ENCODE data around the gene GPR4. TPM values are rescaled to one million over a fixed set of nuclear protein-coding genes. Genes with fewer than 3 reads are reported as not detected.

The GPR4 gene
- total RNA-seq, 4 donors from 2014 or later = 0.18 to 3.4 (median 1.7) TPM

- DNase-seq = peak in 2 of 3 donors; percentile 77 to 78
- H3K27me3 ChIP-seq = no peaks in the 10 kb centered on the region
Observed at GRCh38 chr19:45591004-45591637, 10.9 kb downstream of the GPR4 start.

GRCh38 chr19:45590300-45591003 lies 11.6 kb downstream of the GPR4 start:
- Histone ChIP-seq H3K4me1 (peaks cover 0 to under 1% (median 0%) of the 10 kb centered on the region in 4 donors), H3K27me3 (no peaks in the 10 kb centered on the region), H3K4me3 (no peak overlapping the region), H3K9me3 (no peaks in the 10 kb centered on the region), H3K27ac (no peak overlapping the region), H3K36me3 (no peaks in the 10 kb centered on the region)
- DNase-seq = no peak
- TF ChIP-seq POLR2A (IDR thresholded peaks at IDR 0.05) = no peak
- TF ChIP-seq CTCF (IDR thresholded peaks at IDR 0.05) = no peak

More at GRCh38 chr19:45591004-45591637, 10.9 kb downstream of the GPR4 start:
- H3K4me3 ChIP-seq = no peak overlapping the region
- H3K36me3 ChIP-seq = no peaks in the 10 kb centered on the region
- H3K9me3 ChIP-seq = no peaks in the 10 kb centered on the region
- TF ChIP-seq POLR2A (IDR thresholded peaks at IDR 0.05) = no peak
- peak in 4 of 6 experiments; percentile 37 to 69 (median 60) for TF ChIP-seq CTCF (IDR thresholded peaks at IDR 0.05)
- no peaks in the 10 kb centered on the region for H3K4me1 ChIP-seq
- no peak overlapping the region for H3K27ac ChIP-seq

- no peak overlapping the region for H3K27ac ChIP-seq
- peaks cover 0 to 5% (median 0%) of the 10 kb centered on the region in 4 donors for H3K4me1 ChIP-seq
- H3K36me3 ChIP-seq = no peaks in the 10 kb centered on the region
- DNase-seq = no peak
- no peaks in the 10 kb centered on the region for H3K27me3 ChIP-seq
- H3K9me3 ChIP-seq = no peaks in the 10 kb centered on the region
- TF ChIP-seq POLR2A (IDR thresholded peaks at IDR 0.05) (no peak), CTCF (IDR thresholded peaks at IDR 0.05) (no peak)
- H3K4me3 ChIP-seq = no peak overlapping the region
Observed at GRCh38 chr19:45589768-45590167, 12.2 kb downstream of the GPR4 start.

GRCh38 chr19:45587873-45588272 lies 14.1 kb downstream of the GPR4 start:
- Histone ChIP-seq H3K36me3 (no peaks in the 10 kb centered on the region), H3K27me3 (no peaks in the 10 kb centered on the region), H3K4me3 (no peak overlapping the region), H3K9me3 (no peaks in the 10 kb centered on the region), H3K4me1 (peaks cover 0 to 12% (median 0%) of the 10 kb centered on the region in 4 donors), H3K27ac (peak overlapping the region in 1 of 4 donors; percentile 27)
- TF ChIP-seq CTCF (IDR thresholded peaks at IDR 0.05) = no peak
- TF ChIP-seq POLR2A (IDR thresholded peaks at IDR 0.05) = no peak
- DNase-seq = peak in 2 of 3 donors; percentile 60 to 66

DNA sequence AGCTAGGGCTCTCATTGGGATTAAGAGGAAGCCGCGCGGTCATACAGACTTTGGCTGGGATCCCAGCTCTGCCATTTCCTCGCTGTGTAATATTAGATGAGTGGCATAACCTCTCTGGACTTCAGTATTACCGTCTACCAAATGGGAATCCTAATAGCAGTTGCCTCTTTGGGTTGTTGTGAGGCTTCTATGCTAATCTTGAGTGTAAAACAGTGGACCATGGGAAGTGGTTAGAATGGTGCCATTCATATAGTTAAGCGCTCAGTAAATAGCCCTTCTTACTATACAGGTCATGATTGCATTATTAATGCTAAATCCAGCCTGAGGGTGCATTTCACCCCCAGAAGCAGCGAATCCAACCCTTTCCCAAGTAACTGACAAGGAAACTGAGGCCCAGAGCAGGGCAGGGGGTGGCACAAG lies 16.8 kb downstream of the GPR4 start:
- H3K27ac ChIP-seq = peak overlapping the region; percentile 96 to 99 (median 98)
- no peaks in the 10 kb centered on the region for H3K9me3 ChIP-seq
- H3K4me3 ChIP-seq = peak overlapping the region; percentile 61 to 78 (median 74)
- no peak for TF ChIP-seq CTCF (IDR thresholded peaks at IDR 0.05)
- no peak for TF ChIP-seq POLR2A (IDR thresholded peaks at IDR 0.05)
- peaks cover 0 to 12% (median 0%) of the 10 kb centered on the region in 4 donors for H3K4me1 ChIP-seq
- DNase-seq = no peak
- H3K36me3 ChIP-seq = no peaks in the 10 kb centered on the region
- H3K27me3 ChIP-seq = no peaks in the 10 kb centered on the region

All from Peyer's patch (tissue), 4 donors.